ENCODE data around the gene OTUB1. TPM values are rescaled to one million over a fixed set of nuclear protein-coding genes. Genes with fewer than 3 reads are reported as not detected.

OTUB1 gene
- total and polyA plus RNA-seq, 2 experiments from 2014 or later: 49.9 to 152 TPM

GRCh38 chr11:64020976-64021756 is 34.9 kb downstream of the OTUB1 start:
- Histone ChIP-seq H3K9me2 (replicated peaks; ENCODE audit: insufficient read depth) (no peaks in the 10 kb centered on the region), H3K27me3 (peaks cover 3% of the 10 kb centered on the region), H2AFZ (no peak overlapping the region), H3K4me1 (ENCODE audit: insufficient read depth) (peaks cover 18% of the 10 kb centered on the region), H3K9me3 (ENCODE audit: low read depth) (no peaks in the 10 kb centered on the region), H3K4me2 (no peak overlapping the region), H3K36me3 (replicated peaks; ENCODE audit: insufficient read depth, low read depth) (no peaks in the 10 kb centered on the region), H3K27ac (no peak overlapping the region), H3K79me2 (no peaks in the 10 kb centered on the region), H4K20me1 (ENCODE audit: insufficient read depth, poor library complexity, severe bottlenecking) (no peaks in the 10 kb centered on the region), H3K4me3 (no peak overlapping the region)
- TF ChIP-seq EZH2phosphoT487 (IDR thresholded peaks at IDR 0.05; ENCODE audit: low read depth, severe bottlenecking, unreplicated experiment): no peak
- no peak for TF ChIP-seq EZH2 (IDR thresholded peaks at IDR 0.05; ENCODE audit: borderline replicate concordance)
- no peak for TF ChIP-seq CTCF (IDR thresholded peaks at IDR 0.05; ENCODE audit: poor library complexity)
- WGBS (ENCODE audit: low lambda C conversion rate, missing lambda C conversion rate): 71% methylated on average over 16 of the region's 22 CpGs
- no peak for DNase-seq (ENCODE audit: low spot score)

- 27% methylated on average over 6 of the region's 10 CpGs for WGBS (ENCODE audit: low lambda C conversion rate, missing lambda C conversion rate)
- H3K36me3 ChIP-seq (replicated peaks; ENCODE audit: insufficient read depth, low read depth): no peaks in the 10 kb centered on the region
- H3K79me2 ChIP-seq: no peaks in the 10 kb centered on the region
- no peak for TF ChIP-seq CTCF (IDR thresholded peaks at IDR 0.05; ENCODE audit: poor library complexity)
- no peak for TF ChIP-seq EZH2phosphoT487 (IDR thresholded peaks at IDR 0.05; ENCODE audit: low read depth, severe bottlenecking, unreplicated experiment)
- TF ChIP-seq EZH2 (IDR thresholded peaks at IDR 0.05; ENCODE audit: borderline replicate concordance): no peak
- H2AFZ ChIP-seq: no peak overlapping the region
- peaks cover 18% of the 10 kb centered on the region for H3K4me1 ChIP-seq (ENCODE audit: insufficient read depth)
- no peaks in the 10 kb centered on the region for H3K9me2 ChIP-seq (replicated peaks; ENCODE audit: insufficient read depth)
- H3K27ac ChIP-seq: no peak overlapping the region
- peaks cover 3% of the 10 kb centered on the region for H3K27me3 ChIP-seq
- DNase-seq (ENCODE audit: low spot score): peak; percentile 61
- H3K4me3 ChIP-seq: no peak overlapping the region
- H4K20me1 ChIP-seq (ENCODE audit: insufficient read depth, poor library complexity, severe bottlenecking): no peaks in the 10 kb centered on the region
- no peaks in the 10 kb centered on the region for H3K9me3 ChIP-seq (ENCODE audit: low read depth)
- no peak overlapping the region for H3K4me2 ChIP-seq
Observed at GRCh38 chr11:64021757-64022093, 35.5 kb downstream of the OTUB1 start.

- 52% methylated on average over 14 of the region's 14 CpGs for WGBS (ENCODE audit: low lambda C conversion rate, missing lambda C conversion rate)
- TF ChIP-seq CTCF (IDR thresholded peaks at IDR 0.05; ENCODE audit: poor library complexity) (no peak), EZH2phosphoT487 (IDR thresholded peaks at IDR 0.05; ENCODE audit: low read depth, severe bottlenecking, unreplicated experiment) (no peak), EZH2 (IDR thresholded peaks at IDR 0.05; ENCODE audit: borderline replicate concordance) (no peak)
- H3K36me3 ChIP-seq (replicated peaks; ENCODE audit: insufficient read depth, low read depth): no peaks in the 10 kb centered on the region
Observed at GRCh38 chr11:64022125-64022784, 36.0 kb downstream of the OTUB1 start.

More at GRCh38 chr11:64022125-64022784, 36.0 kb downstream of the OTUB1 start:
- Histone ChIP-seq H3K4me2 (no peak overlapping the region), H3K9me2 (replicated peaks; ENCODE audit: insufficient read depth) (no peaks in the 10 kb centered on the region), H3K4me1 (ENCODE audit: insufficient read depth) (peaks cover 18% of the 10 kb centered on the region), H4K20me1 (ENCODE audit: insufficient read depth, poor library complexity, severe bottlenecking) (no peaks in the 10 kb centered on the region), H3K27me3 (peaks cover 3% of the 10 kb centered on the region), H3K9me3 (ENCODE audit: low read depth) (no peaks in the 10 kb centered on the region), H3K79me2 (no peaks in the 10 kb centered on the region), H3K27ac (no peak overlapping the region), H3K4me3 (no peak overlapping the region), H2AFZ (no peak overlapping the region)
- no peak for DNase-seq (ENCODE audit: low spot score)
